MM.1S (cell line): ENCODE measurements around the gene MID2.

Source experiments
- DNase-seq: peaks from one replicate; pipeline ENCODE4 v3.0.0-alpha.2; 2015
- H2AFZ ChIP-seq: fragments of 300-600 bp; sonication (generic); 2 replicates; pipeline ENCODE4 v1.6.0; 2016; ENCODE audit warnings: antibody characterized with exemption, low read length
- H3F3A ChIP-seq: fragments of 300-600 bp; sonication (generic); 2 replicates; pipeline ENCODE4 v1.6.1; 2016; ENCODE audit warnings: mild to moderate bottlenecking, antibody characterized with exemption, low read length, moderate library complexity, mixed read lengths; ENCODE audit not compliant: insufficient read depth
- H3K27ac ChIP-seq: fragments of 300-600 bp; sonication (generic); 2 replicates; pipeline ENCODE4 v1.5.1; 2016; ENCODE audit warnings: mild to moderate bottlenecking, low read length
- H3K27me3 ChIP-seq: fragments of 300-600 bp; sonication (generic); replicated peaks from 2 replicates; pipeline ENCODE4 v1.6.0; 2016; ENCODE audit warnings: low read length; ENCODE audit not compliant: insufficient read depth
- H3K36me3 ChIP-seq: fragments of 300-600 bp; sonication (generic); replicated peaks from 2 replicates; pipeline ENCODE4 v1.6.1; 2016; ENCODE audit warnings: mild to moderate bottlenecking, low read length, mixed read lengths; ENCODE audit not compliant: insufficient read depth
- H3K4me1 ChIP-seq: fragments of 300-600 bp; sonication (generic); 2 replicates; pipeline ENCODE4 v1.6.1; 2016; ENCODE audit warnings: low read length, mixed read lengths
- H3K4me2 ChIP-seq: fragments of 300-600 bp; sonication (generic); 2 replicates; pipeline ENCODE4 v1.6.0; 2016; ENCODE audit warnings: low read depth, low read length
- H3K4me3 ChIP-seq: fragments of 300-600 bp; sonication (generic); 2 replicates; pipeline ENCODE4 v1.5.1; 2016; ENCODE audit warnings: low read length, mixed read lengths
- H3K79me2 ChIP-seq: fragments of 300-600 bp; sonication (generic); 2 replicates; pipeline ENCODE4 v1.6.1; 2016; ENCODE audit warnings: mixed run types, low read length, mixed read lengths
- H3K9ac ChIP-seq: fragments of 300-600 bp; sonication (generic); 2 replicates; pipeline ENCODE4 v1.6.1; 2016; ENCODE audit warnings: low read length, mixed read lengths
- H3K9me2 ChIP-seq: fragments of 300-600 bp; sonication (generic); replicated peaks from 2 replicates; pipeline ENCODE4 v1.6.1; 2016; ENCODE audit warnings: mild to moderate bottlenecking, low read length, mixed read lengths; ENCODE audit not compliant: insufficient read depth
- H3K9me3 ChIP-seq: fragments of 300-600 bp; sonication (generic); replicated peaks from 2 replicates; pipeline ENCODE4 v1.6.1; 2016; ENCODE audit warnings: mild to moderate bottlenecking, low read length, mixed read lengths; ENCODE audit not compliant: insufficient read depth
- H4K20me1 ChIP-seq: fragments of 300-600 bp; sonication (generic); 2 replicates; pipeline ENCODE4 v1.6.1; 2016; ENCODE audit warnings: mild to moderate bottlenecking, low read length, moderate library complexity, mixed read lengths; ENCODE audit not compliant: insufficient read depth
- CTCF ChIP-seq: fragments of 300-600 bp; sonication (generic); IDR thresholded peaks from 2 replicates; pipeline ENCODE4 v1.5.1; 2016; ENCODE audit warnings: antibody characterized with exemption, low read length, mixed read lengths
- EZH2 ChIP-seq: fragments of 300-600 bp; sonication (generic); optimal IDR thresholded peaks from 2 replicates; pipeline ENCODE3; 2017; ENCODE audit warnings: low read depth, mild to moderate bottlenecking, antibody characterized with exemption, low read length, mixed read lengths
- EZH2phosphoT487 ChIP-seq: fragments of 300-600 bp; sonication (generic); IDR thresholded peaks from 2 replicates; pipeline ENCODE4 v1.6.1; 2018; ENCODE audit warnings: antibody characterized with exemption, low read length

The MID2 gene

GRCh38 chrX:107780525-107780924, 45.1 kb upstream of the MID2 start:
- no peaks in the 10 kb centered on the region for H3K9me2 ChIP-seq
- H3F3A ChIP-seq = no peaks in the 10 kb centered on the region
- H2AFZ ChIP-seq = no peak overlapping the region
- H3K4me1 ChIP-seq = 0 out of 2 replicates have a peak, but pooled peaks cover 3% of the 10 kb centered on the region
- TF ChIP-seq EZH2phosphoT487 (no peak), CTCF (no peak), EZH2 (no peak)
- H4K20me1 ChIP-seq = no peaks in the 10 kb centered on the region
- H3K27ac ChIP-seq = no peak overlapping the region
- no peak overlapping the region for H3K9ac ChIP-seq
- H3K36me3 ChIP-seq = no peaks in the 10 kb centered on the region
- no peaks in the 10 kb centered on the region for H3K27me3 ChIP-seq
- no peak overlapping the region for H3K4me2 ChIP-seq
- no peaks in the 10 kb centered on the region for H3K9me3 ChIP-seq
- DNase-seq = no peak
- H3K79me2 ChIP-seq = no peaks in the 10 kb centered on the region
- no peak overlapping the region for H3K4me3 ChIP-seq

- H2AFZ ChIP-seq = no peak overlapping the region
- no peaks in the 10 kb centered on the region for H3K27me3 ChIP-seq
- H3K27ac ChIP-seq = no peak overlapping the region
- DNase-seq = no peak
- no peaks in the 10 kb centered on the region for H3K9me2 ChIP-seq
- H3F3A ChIP-seq = no peaks in the 10 kb centered on the region
- no peaks in the 10 kb centered on the region for H3K36me3 ChIP-seq
- H3K4me1 ChIP-seq = no peaks in the 10 kb centered on the region
- H3K9me3 ChIP-seq = no peaks in the 10 kb centered on the region
- TF ChIP-seq CTCF (no peak), EZH2phosphoT487 (no peak), EZH2 (no peak)
- H3K4me2 ChIP-seq = no peak overlapping the region
- H3K9ac ChIP-seq = no peak overlapping the region
- H3K79me2 ChIP-seq = no peaks in the 10 kb centered on the region
- H3K4me3 ChIP-seq = no peak overlapping the region
- no peaks in the 10 kb centered on the region for H4K20me1 ChIP-seq
Observed at GRCh38 chrX:107787827-107788226, 37.8 kb upstream of the MID2 start.

GRCh38 chrX:107804427-107804826, 21.2 kb upstream of the MID2 start:
- Histone ChIP-seq H3K9ac (no peak overlapping the region), H2AFZ (no peak overlapping the region), H3K4me2 (no peak overlapping the region), H4K20me1 (no peaks in the 10 kb centered on the region), H3K9me2 (no peaks in the 10 kb centered on the region), H3K4me1 (no peaks in the 10 kb centered on the region), H3K79me2 (no peaks in the 10 kb centered on the region), H3K27ac (no peak overlapping the region), H3K9me3 (no peaks in the 10 kb centered on the region), H3K36me3 (no peaks in the 10 kb centered on the region), H3F3A (no peaks in the 10 kb centered on the region), H3K4me3 (no peak overlapping the region), H3K27me3 (no peaks in the 10 kb centered on the region)
- TF ChIP-seq EZH2phosphoT487 (no peak), EZH2 (no peak), CTCF (no peak)
- DNase-seq = no peak
